Activated naive CD8-positive, alpha-beta T cell (primary cell): ENCODE results near the gene CCL17.

Experiments used
- H3K27ac Mint-ChIP-seq: one replicate; pipeline ENCODE4 v1.8.0; 2021; ENCODE audit warnings: mixed read lengths
- H3K27me3 Mint-ChIP-seq: one replicate; pipeline ENCODE4 v1.8.0; 2021; ENCODE audit warnings: mixed read lengths
- H3K36me3 Mint-ChIP-seq: one replicate; pipeline ENCODE4 v1.8.0; 2021; ENCODE audit warnings: mixed read lengths
- H3K4me1 Mint-ChIP-seq: one replicate; pipeline ENCODE4 v1.8.0; 2021; ENCODE audit warnings: low read depth, mixed read lengths
- H3K4me3 Mint-ChIP-seq: one replicate; pipeline ENCODE4 v1.8.0; 2021; ENCODE audit warnings: mild to moderate bottlenecking, mixed read lengths
- H3K9me3 Mint-ChIP-seq: one replicate; pipeline ENCODE4 v1.8.0; 2021; ENCODE audit warnings: low read depth, mixed read lengths

The CCL17 gene

GRCh38 chr16:57403965-57404817 lies at the start of gene CCL17:
TSS of gene CCL17 (plus strand) at chr16:57404767. CDS start at chr16:57413933, 9,166 bp downstream.
- no peak within 1 kb of the TSS for H3K4me3 Mint-ChIP-seq
- no peaks in the 10 kb centered on the region for H3K27me3 Mint-ChIP-seq
- no peaks in the 10 kb centered on the region for H3K9me3 Mint-ChIP-seq
- H3K4me1 Mint-ChIP-seq: no peaks in the 10 kb centered on the region
- no peaks in the 10 kb centered on the region for H3K36me3 Mint-ChIP-seq
- H3K27ac Mint-ChIP-seq: no peak within 1 kb of the TSS

GRCh38 chr16:57355898-57356414 lies 48.6 kb upstream of the CCL17 start:
- Mint-ChIP-seq H3K27me3 (peaks cover 1% of the 10 kb centered on the region), H3K27ac (no peak overlapping the region), H3K4me1 (peaks cover 9% of the 10 kb centered on the region), H3K36me3 (no peaks in the 10 kb centered on the region), H3K4me3 (no peak overlapping the region), H3K9me3 (no peaks in the 10 kb centered on the region)

GRCh38 chr16:57356547-57356946 lies 48.0 kb upstream of the CCL17 start:
- peaks cover 9% of the 10 kb centered on the region for H3K4me1 Mint-ChIP-seq
- no peak overlapping the region for H3K4me3 Mint-ChIP-seq
- no peaks in the 10 kb centered on the region for H3K9me3 Mint-ChIP-seq
- H3K27me3 Mint-ChIP-seq: peaks cover 1% of the 10 kb centered on the region
- no peak overlapping the region for H3K27ac Mint-ChIP-seq
- H3K36me3 Mint-ChIP-seq: no peaks in the 10 kb centered on the region

- Mint-ChIP-seq H3K36me3 (no peaks in the 10 kb centered on the region), H3K4me3 (no peak overlapping the region), H3K27ac (no peak overlapping the region), H3K27me3 (no peaks in the 10 kb centered on the region), H3K9me3 (no peaks in the 10 kb centered on the region), H3K4me1 (peaks cover 9% of the 10 kb centered on the region)
Observed at GRCh38 chr16:57357330-57358085, 47.1 kb upstream of the CCL17 start.

- no peaks in the 10 kb centered on the region for H3K27me3 Mint-ChIP-seq
- H3K9me3 Mint-ChIP-seq: no peaks in the 10 kb centered on the region
- H3K27ac Mint-ChIP-seq: no peak overlapping the region
- H3K36me3 Mint-ChIP-seq: no peaks in the 10 kb centered on the region
- peaks cover 9% of the 10 kb centered on the region for H3K4me1 Mint-ChIP-seq
- no peak overlapping the region for H3K4me3 Mint-ChIP-seq
Observed at GRCh38 chr16:57358086-57358420, 46.5 kb upstream of the CCL17 start.

- Mint-ChIP-seq H3K9me3 (no peaks in the 10 kb centered on the region), H3K27ac (no peak within 1 kb of the TSS), H3K4me3 (no peak within 1 kb of the TSS), H3K27me3 (no peaks in the 10 kb centered on the region), H3K4me1 (peaks cover 9% of the 10 kb centered on the region), H3K36me3 (no peaks in the 10 kb centered on the region)
Observed at GRCh38 chr16:57358527-57359095, 46.0 kb upstream of the CCL17 start, which contains the start of gene CCL22. TSS of gene CCL22 (plus strand) at chr16:57358783. CDS start at chr16:57358817, 34 bp downstream.

GRCh38 chr16:57360321-57360935 lies 44.1 kb upstream of the CCL17 start:
- no peaks in the 10 kb centered on the region for H3K9me3 Mint-ChIP-seq
- peaks cover 9% of the 10 kb centered on the region for H3K4me1 Mint-ChIP-seq
- H3K4me3 Mint-ChIP-seq: no peak overlapping the region
- H3K36me3 Mint-ChIP-seq: no peaks in the 10 kb centered on the region
- no peak overlapping the region for H3K27ac Mint-ChIP-seq
- H3K27me3 Mint-ChIP-seq: no peaks in the 10 kb centered on the region

- Mint-ChIP-seq H3K27me3 (peaks cover 1% of the 10 kb centered on the region), H3K9me3 (no peaks in the 10 kb centered on the region), H3K36me3 (no peaks in the 10 kb centered on the region), H3K4me1 (peaks cover 9% of the 10 kb centered on the region), H3K4me3 (no peak overlapping the region), H3K27ac (no peak overlapping the region)
Observed at GRCh38 chr16:57361404-57361803, 43.2 kb upstream of the CCL17 start.

GRCh38 chr16:57364143-57364542 lies 40.4 kb upstream of the CCL17 start:
- Mint-ChIP-seq H3K27ac (no peak overlapping the region), H3K36me3 (no peaks in the 10 kb centered on the region), H3K4me1 (no peaks in the 10 kb centered on the region), H3K27me3 (peaks cover 8% of the 10 kb centered on the region), H3K9me3 (no peaks in the 10 kb centered on the region), H3K4me3 (no peak overlapping the region)

- Mint-ChIP-seq H3K27me3 (peaks cover 8% of the 10 kb centered on the region), H3K9me3 (no peaks in the 10 kb centered on the region), H3K4me3 (no peak overlapping the region), H3K36me3 (no peaks in the 10 kb centered on the region), H3K4me1 (no peaks in the 10 kb centered on the region), H3K27ac (no peak overlapping the region)
Observed at GRCh38 chr16:57366544-57367040, 38.0 kb upstream of the CCL17 start.

GRCh38 chr16:57367116-57367752 lies 37.3 kb upstream of the CCL17 start:
- Mint-ChIP-seq H3K9me3 (no peaks in the 10 kb centered on the region), H3K36me3 (no peaks in the 10 kb centered on the region), H3K4me3 (no peak overlapping the region), H3K4me1 (no peaks in the 10 kb centered on the region), H3K27ac (no peak overlapping the region), H3K27me3 (peaks cover 8% of the 10 kb centered on the region)

GRCh38 chr16:57371494-57372371 lies 32.8 kb upstream of the CCL17 start:
- H3K27ac Mint-ChIP-seq: no peak overlapping the region
- H3K4me1 Mint-ChIP-seq: peaks cover 5% of the 10 kb centered on the region
- H3K4me3 Mint-ChIP-seq: no peak overlapping the region
- no peaks in the 10 kb centered on the region for H3K9me3 Mint-ChIP-seq
- no peaks in the 10 kb centered on the region for H3K36me3 Mint-ChIP-seq
- H3K27me3 Mint-ChIP-seq: peaks cover 5% of the 10 kb centered on the region

GRCh38 chr16:57372372-57373116 lies 32.0 kb upstream of the CCL17 start, which contains the start of gene CX3CL1:
TSS of gene CX3CL1 (plus strand) at chr16:57372490. CDS start at chr16:57372569, 79 bp downstream.
- H3K4me1 Mint-ChIP-seq: peaks cover 9% of the 10 kb centered on the region
- no peak within 1 kb of the TSS for H3K27ac Mint-ChIP-seq
- no peaks in the 10 kb centered on the region for H3K36me3 Mint-ChIP-seq
- H3K27me3 Mint-ChIP-seq: no peaks in the 10 kb centered on the region
- no peak within 1 kb of the TSS for H3K4me3 Mint-ChIP-seq
- no peaks in the 10 kb centered on the region for H3K9me3 Mint-ChIP-seq
